ENCODE measurements around the gene PRRC2A. TPM values are rescaled to one million over a fixed set of nuclear protein-coding genes. Genes with fewer than 3 reads are reported as not detected.

PRRC2A gene
- polyA plus RNA-seq, 2 of the 4 experiments (the other 2 are of a cell fraction): 28.0 to 61.1 TPM

- TF ChIP-seq, protein P1, sequence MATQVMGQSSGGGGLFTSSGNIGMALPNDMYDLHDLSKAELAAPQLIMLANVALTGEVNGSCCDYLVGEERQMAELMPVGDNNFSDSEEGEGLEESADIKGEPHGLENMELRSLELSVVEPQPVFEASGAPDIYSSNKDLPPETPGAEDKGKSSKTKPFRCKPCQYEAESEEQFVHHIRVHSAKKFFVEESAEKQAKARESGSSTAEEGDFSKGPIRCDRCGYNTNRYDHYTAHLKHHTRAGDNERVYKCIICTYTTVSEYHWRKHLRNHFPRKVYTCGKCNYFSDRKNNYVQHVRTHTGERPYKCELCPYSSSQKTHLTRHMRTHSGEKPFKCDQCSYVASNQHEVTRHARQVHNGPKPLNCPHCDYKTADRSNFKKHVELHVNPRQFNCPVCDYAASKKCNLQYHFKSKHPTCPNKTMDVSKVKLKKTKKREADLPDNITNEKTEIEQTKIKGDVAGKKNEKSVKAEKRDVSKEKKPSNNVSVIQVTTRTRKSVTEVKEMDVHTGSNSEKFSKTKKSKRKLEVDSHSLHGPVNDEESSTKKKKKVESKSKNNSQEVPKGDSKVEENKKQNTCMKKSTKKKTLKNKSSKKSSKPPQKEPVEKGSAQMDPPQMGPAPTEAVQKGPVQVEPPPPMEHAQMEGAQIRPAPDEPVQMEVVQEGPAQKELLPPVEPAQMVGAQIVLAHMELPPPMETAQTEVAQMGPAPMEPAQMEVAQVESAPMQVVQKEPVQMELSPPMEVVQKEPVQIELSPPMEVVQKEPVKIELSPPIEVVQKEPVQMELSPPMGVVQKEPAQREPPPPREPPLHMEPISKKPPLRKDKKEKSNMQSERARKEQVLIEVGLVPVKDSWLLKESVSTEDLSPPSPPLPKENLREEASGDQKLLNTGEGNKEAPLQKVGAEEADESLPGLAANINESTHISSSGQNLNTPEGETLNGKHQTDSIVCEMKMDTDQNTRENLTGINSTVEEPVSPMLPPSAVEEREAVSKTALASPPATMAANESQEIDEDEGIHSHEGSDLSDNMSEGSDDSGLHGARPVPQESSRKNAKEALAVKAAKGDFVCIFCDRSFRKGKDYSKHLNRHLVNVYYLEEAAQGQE (IDR thresholded peaks at IDR 0.05): no peak
- TF ChIP-seq CEBPB (IDR thresholded peaks at IDR 0.05): no peak
- TF ChIP-seq CBX2 (IDR thresholded peaks at IDR 0.05; ENCODE audit: borderline replicate concordance, low read depth): no peak
- no peak for TF ChIP-seq HEYL (CRISPR knock-in tag; IDR thresholded peaks at IDR 0.05)
- TF ChIP-seq ZFP36 (IDR thresholded peaks at IDR 0.05; ENCODE audit: borderline replicate concordance, partially characterized antibody): no peak
- no peak for TF ChIP-seq RCOR1 (IDR thresholded peaks at IDR 0.05; ENCODE audit: low read depth, low read length)
- TF ChIP-seq MYC (IDR thresholded peaks at IDR 0.05; ENCODE audit: borderline replicate concordance, low read length): no peak
Measured at GRCh38 chr6:31572041-31572911, 48.2 kb upstream of the PRRC2A start, which contains the start of gene LTA (continued).

GRCh38 chr6:31573239-31574105 lies 47.0 kb upstream of the PRRC2A start:
- ChIA-PET POLR2A (no interaction called here), CTCF (interaction anchor here (1.0 to 18.3 kb wide), 5 partner anchors 9 to 27 kb away, joined by 3 to 338 read pairs (median 18); partner anchors contain the start of genes ATP6V1G2, NCR3 and NFKBIL1)
- no peak for ATAC-seq
- Histone ChIP-seq H3K27ac (no peak overlapping the region), H3K4me3 (no peak overlapping the region), H3K4me1 (no peaks in the 10 kb centered on the region), H3K4me2 (no peak overlapping the region), H3K9me3 (no peaks in the 10 kb centered on the region)
- 65% methylated on average over 9 of the region's 9 CpGs for WGBS (ENCODE audit: missing lambda C conversion rate)
- no peak for TF ChIP-seq KDM5A (IDR thresholded peaks at IDR 0.05)
- TF ChIP-seq TFCP2L1 (CRISPR knock-in tag; IDR thresholded peaks at IDR 0.05): no peak
- no peak for TF ChIP-seq NPAS2 (CRISPR knock-in tag; IDR thresholded peaks at IDR 0.05; ENCODE audit: borderline replicate concordance)
- no peak for TF ChIP-seq JUNB (IDR thresholded peaks at IDR 0.05)
- no peak for TF ChIP-seq ZNF302 (CRISPR knock-in tag; IDR thresholded peaks at IDR 0.05)
- no peak for TF ChIP-seq EHMT2 (IDR thresholded peaks at IDR 0.05; ENCODE audit: low read depth)
- TF ChIP-seq RNF2 (IDR thresholded peaks at IDR 0.05; ENCODE audit: borderline replicate concordance, low read depth): no peak
- no peak for TF ChIP-seq CHD2 (IDR thresholded peaks at IDR 0.05; ENCODE audit: low read length, partially characterized antibody)
- no peak for TF ChIP-seq NR3C1 (IDR thresholded peaks at IDR 0.05)
- TF ChIP-seq HEYL (CRISPR knock-in tag; IDR thresholded peaks at IDR 0.05): no peak
- DNase-seq (ENCODE audit: low read depth in 1 of 2, low spot score in 1 of 2): no peak
- FAIRE-seq: no peak
